Measurements from ENCODE around the gene STK35.

STK35 gene

DNA sequence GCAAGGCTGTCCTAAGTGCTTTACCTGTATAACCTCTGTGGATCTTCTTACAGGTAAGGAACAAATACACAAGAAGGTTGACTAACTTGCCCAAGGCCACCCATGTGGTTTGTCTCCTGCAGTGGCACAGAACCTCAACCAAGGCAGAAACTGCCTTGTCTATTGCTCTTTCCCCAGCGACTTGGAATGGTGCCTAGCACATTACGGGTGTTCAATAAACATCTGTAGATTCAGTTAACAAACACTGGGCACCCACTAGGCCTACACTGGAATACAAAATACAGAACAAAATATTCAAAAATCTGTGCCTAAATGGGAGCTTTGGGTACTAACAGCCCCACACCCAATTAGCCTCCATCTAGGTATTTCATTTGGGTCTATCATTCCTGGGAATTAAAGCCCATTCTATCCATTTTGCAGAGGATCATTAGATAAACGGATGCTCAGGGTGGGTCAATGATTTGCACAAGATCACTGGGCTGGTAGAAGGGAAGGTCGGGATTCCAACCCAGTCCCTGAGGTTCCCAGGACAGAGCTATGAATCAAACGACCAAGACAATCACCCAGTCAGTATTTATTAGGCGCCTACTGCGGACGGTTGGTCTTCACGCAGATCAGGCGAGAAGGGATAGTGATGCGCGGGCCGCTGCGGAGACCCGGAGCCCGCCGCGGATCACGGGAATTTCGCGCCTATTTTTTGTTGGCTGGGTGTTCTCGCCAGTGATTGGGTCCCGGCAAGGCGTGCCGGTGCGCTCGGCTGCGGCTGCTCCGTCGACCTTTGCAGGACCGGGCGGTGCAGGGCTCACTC, at the start of gene STK35:
STK35 (plus strand) TSS at position 771 of the 808 bp plus-strand sequence. CDS start 55 bp downstream, outside the sequence.
- DNase-seq = peak; percentile 85

DNA sequence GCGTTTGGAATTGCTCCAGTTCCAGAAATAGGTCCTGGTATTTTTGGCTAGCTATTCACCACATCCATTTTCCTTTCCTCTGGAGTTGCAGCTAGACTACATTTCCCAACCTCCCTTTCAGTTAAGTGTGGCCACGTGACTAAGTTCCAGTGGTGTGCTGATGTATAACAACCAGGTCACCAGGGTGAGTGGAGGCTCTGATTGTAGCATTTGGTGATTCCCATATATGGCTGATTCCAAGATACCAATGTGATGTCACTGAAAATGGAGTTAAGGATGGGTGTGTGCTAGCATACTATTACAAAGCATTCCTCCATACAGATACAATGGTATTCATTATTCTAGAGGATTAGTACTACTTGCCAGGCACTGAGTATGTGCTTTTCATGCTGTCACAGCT, 49.7 kb upstream of the STK35 start:
- DNase-seq = no peak

DNA sequence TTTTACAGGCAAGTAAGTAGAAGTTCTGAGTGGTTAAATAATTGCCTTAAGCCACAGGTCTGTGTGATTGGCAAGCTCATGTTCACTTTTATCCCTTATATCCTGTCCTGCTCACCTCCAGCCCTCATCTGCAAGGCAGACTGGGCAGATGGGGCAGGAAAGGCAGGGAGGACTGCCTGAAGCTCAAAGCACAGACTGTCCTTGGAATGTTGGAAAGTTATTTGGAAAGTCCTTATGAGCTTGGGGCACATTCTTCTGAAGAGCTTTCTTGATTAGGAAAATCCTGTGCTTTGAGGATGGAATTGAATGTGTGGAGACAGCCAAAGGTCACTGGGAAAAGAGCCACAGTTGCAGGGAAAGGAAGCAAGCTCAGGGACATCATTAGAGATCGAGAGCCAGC, 48.9 kb upstream of the STK35 start:
- no peak for DNase-seq

DNA sequence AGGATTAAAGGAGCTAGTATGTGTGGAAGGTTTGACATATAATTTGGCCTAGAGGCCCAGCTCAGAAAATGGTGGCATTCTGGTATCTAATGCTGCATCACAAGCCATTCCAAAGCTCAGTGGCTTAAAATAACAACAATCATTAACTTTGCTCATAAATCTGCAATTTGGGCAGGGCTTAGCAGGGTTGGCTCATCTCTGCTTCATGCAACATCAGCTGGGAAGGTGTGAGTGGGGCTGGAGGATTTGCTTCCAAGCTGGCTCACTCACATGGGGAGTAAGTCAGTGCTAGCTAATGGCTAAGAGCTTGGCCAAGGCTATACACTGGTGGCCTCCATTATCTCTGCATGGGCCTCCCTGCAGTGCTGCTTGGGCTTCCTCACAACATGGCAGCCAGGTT, 48.0 kb upstream of the STK35 start:
- no peak for DNase-seq

DNA sequence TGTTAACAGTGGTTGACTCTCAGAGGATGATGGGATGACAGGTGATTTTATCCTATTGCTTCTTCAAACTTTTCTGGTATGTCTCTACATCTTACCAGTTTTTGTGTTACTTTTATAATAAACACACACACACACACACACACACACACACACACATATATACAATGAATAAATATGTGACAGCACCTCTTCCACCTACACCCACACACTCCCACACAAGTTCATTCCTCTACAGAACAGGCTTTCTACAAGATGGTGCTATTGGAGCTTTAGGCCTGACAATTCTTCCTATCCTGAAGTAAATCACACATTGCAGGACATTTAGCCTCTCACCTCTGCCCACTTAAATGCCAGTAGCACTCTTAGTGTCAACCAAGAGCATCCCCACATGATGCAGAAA, 46.7 kb upstream of the STK35 start:
- DNase-seq = no peak

DNA sequence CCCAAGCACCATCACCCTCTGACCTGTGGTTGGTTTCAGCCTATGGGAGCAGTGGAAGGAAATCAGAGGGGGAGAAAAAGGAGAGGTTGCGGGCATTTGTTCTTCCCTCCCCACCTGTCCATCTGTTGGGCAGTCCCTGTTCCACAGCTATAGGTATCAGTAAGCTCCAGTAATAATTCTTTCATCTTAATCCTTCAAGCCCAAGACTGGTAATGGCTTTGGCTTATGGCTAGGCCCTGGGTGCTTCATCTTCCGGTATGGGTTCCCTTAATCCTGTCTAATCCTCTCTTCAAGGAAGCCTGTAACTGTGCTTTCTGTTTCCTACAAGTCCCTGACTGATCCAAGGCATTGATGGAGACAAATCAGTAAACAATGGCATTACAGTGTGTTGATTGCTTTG, 42.2 kb upstream of the STK35 start:
- no peak for DNase-seq

DNA sequence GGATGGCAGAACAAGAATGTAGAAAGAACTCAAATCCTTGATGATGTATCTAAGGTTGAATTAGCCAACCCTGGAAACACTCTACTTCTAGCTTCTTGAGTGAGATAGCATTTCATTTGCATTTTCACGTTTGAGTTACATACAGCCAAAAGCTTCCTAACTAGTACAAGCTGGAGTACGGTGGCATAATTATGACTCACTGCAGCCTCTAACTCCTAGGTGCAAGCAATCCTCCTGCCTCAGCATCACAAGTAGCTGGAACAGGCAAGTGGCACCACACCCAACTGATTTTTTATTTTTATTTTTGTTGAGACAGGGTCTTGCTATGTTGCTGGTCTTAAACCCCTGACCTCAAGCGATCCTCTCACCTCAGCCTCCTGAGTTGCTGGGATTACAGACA, 36.5 kb upstream of the STK35 start:
- DNase-seq = no peak

DNA sequence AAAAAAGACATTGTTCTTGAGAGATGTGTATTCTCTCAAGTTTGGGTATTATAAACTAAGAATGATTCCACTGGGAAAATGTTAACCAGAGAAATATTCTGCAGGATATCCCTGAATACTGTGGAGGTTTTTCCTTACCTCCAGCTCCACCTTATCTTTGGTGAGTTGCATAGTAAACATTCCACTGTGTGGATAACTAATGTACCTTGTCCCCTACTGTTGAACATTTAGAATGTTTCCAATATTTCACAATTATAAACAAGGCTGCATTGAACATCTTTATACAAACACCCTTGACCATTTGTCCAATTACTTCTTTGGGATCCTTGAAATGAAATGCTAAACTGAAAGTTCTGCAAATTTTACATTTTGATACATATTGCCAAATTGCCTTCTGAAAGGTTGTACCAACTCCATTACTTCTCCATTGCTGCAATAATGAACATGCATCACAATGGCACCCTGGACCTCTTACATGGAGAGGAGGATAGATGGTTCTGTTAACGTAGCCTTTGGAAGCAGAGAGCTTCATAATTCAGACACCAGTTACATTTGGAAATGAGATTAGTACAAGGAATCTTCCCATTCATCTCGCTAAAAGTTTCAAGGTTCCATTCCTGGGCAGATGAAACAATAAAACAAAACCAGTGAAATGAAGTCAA, 35.0 kb upstream of the STK35 start:
- DNase-seq = no peak

DNA sequence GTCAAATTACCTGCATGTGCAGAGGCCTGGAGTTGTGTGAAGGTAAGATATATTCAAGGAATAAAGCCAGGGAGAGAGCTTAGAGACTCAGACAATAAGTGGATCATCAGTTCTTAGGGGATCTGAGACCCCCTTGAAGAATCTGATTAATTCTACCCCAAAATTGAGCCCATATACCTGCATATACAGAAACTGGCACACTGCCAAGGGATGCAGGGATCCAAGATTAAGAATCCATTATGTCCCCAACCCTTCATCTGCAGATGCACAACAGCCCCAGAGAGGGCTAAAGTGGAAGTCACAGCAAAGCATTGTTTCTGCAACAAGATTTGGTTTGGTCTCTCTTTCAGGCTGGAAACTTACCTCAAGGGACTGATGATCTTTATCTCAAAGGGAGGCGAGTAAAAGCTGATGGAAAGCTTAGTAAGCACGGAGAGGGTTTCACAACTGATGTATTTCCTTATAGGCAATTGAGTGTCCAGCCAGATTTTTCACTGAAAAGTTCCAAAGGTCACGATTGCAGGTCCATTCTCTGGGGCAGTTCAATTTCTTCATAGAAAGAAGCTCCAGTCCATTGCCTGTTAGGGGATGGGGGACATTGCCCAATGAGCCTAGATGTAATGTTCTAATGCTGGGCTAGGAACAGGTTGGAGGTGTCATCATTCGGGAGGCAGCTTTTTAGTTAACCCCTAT, 20.9 kb upstream of the STK35 start:
- no peak for DNase-seq

DNA sequence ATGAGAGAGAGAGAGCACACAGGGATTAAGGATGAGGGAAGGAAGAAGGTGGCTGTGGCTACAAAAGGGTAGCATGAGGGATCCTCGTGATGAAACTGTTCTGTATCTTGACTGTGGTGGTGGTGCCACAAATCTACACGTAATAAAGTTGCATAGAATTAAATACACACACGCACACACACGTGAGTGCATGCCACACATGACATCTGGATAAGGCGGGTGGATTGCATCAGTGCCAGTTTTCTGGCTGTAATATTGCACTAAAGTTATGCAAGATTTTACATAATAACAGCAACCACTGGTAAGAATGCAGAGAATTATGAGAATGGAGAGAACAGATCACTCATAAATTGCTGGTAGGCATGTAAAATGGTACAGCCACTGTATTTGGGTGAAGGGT, 16.9 kb upstream of the STK35 start:
- DNase-seq = no peak

DNA sequence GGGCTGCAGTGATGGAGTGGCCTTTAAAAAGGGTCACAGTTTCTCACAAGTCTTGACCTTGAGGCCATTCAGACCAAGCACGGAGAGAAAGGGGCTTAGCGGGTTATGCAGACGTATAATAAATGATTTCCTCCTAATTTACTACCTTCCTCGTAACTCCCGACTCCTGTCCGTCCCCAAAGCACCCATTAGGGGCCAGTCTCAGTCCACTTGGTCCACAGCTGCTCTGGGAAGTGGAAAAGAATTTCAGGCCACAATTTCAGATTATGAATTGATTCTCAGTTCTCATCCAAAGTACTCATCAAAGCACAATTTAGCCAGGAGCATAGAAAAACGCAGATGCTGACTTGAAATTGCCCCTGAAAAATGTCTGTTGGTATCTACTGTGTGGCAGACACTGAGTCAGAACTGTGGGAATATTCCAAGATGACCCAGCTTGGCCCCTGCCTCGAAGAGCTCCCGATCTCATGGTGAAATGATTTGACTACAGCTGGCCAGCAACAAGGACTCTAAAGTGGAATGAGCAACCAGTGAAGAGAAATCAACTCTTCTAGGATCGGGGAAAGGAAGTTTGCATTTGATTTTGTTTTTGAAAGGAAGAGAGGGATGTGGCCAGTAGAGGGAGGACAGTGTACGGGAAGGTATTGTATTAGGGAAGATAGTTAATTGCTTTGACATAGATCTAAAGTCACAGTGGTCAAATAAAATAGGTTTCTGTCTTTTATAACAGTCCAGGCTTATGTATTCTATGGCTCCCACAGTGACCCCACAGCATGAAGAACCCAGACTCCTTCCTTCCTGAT, 15.2 kb upstream of the STK35 start:
- DNase-seq = no peak

DNA sequence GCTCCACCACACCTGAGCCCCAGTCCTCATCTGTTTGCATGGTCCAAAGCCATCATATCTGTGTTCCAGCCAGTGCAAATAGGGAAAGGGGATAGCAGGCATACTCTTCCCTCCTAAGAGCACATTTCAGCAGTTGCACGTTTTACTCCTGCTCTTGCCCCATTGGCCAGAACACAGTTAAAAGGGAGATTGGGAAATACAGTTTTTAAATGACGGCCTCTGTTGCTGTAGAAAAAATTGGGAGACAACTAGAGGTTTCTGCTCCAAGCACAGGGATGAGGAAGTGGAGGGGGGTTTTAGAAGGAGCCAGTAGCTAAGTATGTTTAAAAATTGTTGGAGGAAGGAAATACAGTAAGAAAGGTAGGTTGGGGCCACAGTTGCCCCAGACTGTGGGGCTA, 14.6 kb upstream of the STK35 start:
- DNase-seq = no peak

DNA sequence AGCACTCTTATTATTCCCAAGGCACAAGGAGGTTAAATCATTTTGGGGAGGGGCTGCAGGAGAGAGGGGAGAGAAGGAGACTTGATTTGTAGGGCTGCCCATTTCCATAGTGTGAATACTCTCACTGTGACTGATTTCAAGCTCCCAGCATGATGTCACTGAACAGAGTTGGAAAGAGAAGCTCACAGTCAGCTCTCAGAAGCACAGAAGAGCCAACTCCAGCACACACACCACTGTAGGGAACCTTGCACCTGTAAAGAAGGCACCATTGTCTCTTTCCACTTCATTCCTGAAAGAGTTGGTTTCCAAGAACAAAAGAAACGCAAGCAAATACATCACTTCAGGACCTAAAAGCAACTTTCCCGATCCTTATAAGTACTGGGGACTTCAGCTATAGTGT, 12.7 kb upstream of the STK35 start:
- no peak for DNase-seq

DNA sequence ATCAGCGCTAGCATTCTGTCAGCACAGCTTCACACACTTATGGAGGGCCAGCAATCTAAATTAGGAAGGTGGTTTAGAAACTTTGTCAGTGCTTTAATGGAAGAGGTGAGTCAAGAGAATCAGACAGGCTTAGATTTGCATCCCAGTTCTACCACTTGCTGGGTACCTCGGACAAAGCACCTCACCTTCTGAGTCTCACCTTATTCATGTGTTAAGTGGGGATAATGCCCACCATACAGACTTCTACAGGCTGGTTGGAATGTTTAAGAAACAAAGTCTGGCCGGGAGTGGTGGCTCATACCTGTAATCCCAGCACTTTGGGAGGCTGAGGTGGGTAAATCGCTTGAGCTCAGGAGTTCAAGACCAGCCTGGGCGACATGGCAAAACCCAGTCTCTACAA, 12.2 kb upstream of the STK35 start:
- no peak for DNase-seq

DNA sequence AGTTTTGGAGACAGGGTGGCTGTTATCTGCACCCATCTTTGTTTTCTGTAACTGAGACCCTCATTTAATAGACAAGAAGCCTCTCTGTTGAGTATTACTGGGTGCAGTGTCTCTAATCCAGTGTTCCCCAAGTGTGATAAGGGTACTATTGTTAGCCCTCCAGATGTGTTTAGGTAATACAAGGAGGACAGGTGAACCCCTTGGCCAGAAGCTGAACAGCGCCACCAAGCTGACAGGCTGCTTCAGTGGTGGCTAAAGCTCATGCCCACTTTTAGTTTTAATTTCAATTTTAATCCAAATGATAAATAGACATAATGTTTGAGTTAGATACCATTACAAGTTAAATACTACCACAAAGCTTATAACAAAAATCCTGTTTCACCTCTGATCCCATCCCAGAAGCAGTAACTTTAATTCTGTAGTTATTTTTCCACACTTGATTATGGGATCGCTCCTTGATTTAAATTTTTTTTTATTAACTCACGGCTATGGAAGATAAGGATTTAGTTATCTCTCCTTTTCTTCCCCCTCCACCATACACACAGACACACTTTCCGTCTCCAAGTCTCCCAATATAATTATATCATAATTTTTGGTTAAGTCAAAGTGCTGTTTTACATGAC, 8.4 kb upstream of the STK35 start:
- DNase-seq = no peak

DNA sequence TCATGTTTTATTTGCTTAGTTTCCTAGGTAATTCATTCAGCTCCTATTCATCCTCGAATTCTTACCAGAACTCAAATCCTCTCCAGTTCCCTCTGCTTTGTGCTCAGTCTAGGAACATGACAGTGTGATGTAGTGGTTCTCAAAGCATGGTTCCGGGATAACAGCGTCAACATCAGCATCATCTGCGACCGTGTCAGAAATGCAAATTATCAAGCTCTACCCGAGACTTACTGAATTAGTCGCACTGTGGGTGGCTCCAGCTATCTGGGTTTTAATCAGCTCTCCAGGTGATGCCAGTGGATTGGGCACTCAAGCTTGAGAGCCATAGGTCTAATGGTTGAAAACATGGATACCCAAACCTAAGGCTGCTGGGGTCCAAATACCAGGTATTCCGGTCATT, 7.7 kb upstream of the STK35 start:
- DNase-seq = no peak

DNA sequence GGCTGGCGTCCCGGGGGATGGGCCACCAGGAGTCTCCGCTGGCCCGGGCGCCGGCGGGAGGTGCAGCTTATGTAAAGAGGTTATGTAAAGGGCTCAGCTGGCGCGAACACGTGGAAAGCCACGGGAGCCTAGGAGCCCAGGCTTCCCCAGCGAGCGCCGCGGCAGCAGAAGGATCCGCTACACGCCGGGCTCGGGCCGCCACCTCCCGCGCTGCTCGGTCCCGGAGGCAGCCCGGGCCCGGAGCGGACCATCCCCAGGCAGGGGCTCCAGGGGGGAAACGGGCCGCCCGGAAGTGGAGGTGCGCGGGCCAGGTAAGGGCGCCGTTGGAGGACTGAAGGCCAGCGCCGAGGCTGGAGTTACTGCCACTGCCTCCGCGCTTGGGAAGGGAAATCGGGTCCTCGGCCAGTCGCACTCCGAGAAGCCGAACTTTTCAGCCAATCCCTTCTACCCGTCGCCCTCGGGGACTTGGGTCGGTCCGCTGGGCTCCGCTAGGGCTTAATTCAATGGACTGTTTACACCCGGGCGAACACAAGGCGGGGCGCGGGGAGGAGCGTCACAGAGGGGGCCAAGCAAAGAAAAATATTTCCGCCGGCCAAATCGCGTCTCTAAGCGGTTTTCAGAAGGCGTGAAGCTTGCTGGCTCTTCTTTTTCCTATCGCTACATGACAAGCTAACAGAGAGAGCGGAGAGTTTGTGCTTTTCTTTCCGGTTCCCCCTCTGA, 398 bp downstream of the STK35 start:
- peak; percentile 91 for DNase-seq

DNA sequence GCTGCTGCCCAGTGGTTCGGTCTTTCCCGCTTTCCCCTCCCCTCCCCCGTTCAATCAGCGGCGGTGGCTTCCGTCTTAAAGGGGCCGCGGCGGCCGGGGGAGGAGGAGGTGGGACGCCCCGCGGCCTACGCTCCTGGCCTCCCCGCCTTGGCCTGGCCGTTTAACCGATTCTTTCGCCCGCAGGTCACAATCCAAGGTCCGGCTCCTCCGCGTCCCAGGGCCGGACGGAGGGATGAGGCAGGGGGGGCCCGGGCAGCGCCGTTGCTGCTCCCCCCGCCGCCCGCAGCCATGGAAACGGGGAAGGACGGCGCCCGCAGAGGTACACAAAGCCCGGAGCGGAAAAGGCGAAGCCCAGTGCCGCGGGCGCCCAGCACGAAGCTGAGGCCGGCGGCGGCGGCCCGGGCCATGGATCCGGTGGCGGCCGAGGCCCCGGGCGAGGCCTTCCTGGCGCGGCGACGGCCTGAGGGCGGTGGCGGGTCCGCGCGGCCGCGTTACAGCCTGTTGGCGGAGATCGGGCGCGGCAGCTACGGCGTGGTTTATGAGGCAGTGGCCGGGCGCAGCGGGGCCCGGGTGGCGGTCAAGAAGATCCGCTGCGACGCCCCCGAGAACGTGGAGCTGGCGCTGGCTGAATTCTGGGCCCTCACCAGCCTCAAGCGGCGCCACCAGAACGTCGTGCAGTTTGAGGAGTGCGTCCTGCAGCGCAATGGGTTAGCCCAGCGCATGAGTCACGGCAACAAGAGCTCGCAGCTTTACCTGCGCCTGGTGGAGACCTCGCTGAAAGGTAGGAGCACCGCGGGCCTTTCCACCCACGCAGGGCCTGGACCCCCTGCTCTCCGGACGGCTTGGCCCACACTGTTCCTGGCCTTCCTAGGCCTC, 1.2 kb downstream of the STK35 start:
- peak; percentile 86 for DNase-seq

DNA sequence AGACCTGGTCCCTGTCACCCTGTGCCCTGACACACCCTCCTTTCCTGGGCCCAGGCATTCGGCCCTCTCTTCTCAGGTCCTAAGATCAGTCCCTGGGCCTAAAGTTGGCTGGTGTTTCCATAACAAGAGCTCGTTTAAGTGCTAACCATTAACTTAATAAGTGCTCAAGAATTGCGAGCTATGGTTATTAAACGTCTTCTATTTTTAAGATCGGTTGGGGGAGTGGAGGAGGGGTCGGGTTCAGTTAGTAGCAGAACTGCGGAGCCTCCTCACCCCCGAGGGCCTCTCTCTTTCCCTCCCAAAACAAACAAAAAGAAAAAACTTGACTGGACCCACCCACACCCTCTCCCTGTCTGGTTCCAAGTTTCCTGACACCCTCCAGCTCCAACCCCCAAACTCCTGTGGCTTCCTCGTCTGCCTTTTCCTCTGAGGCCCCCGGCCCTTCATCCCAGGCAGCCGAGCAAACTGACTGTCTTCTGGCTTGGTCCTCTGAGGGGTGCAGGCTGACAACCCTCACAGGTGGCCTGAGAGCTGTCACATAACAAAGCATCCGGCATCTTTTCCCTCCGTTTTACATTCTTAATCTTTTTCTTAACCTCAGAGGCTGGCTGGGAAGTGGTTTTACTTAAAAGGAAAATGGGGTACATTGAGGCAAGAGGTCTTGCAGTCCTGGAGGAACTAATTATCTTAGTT, 2.0 kb downstream of the STK35 start:
- DNase-seq = no peak

DNA sequence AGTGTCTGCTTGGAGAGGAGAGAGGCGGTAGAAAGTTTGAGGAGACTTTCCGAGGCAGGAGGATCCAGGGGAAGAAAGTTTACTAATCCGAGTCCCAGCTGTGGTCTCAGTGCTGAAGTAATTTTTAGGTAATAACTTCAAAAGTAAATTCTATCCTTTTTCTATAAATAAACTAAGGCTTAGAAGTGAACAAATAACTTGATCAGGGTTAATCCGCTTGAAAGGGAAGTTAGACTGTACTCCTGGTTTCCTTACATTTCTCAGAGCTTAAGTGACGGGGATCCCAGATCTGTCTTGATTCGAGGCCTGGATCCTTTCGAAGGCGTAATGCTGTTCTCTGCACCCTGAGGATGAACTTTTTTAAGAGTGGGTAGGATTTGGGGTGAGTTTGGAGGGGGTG, 2.6 kb downstream of the STK35 start:
- DNase-seq = no peak
